Measurements from ENCODE around the gene SGPP2. TPM values are rescaled to one million over a fixed set of nuclear protein-coding genes. Genes with fewer than 3 reads are reported as not detected.
"Not testable (repeated sequence)": the region's sequence is repeated elsewhere in the genome, so short reads cannot be mapped to it uniquely, and the experiment has no call there.

Gene SGPP2
- polyA plus RNA-seq (ENCODE audit: insufficient read length), result 1.2 TPM

- no peak for DNase-seq (ENCODE audit: low read depth)
Observed at GRCh38 chr2:222424276-222424728, at the start of gene SGPP2. SGPP2 (plus strand) TSS chr2:222424543; CDS start chr2:222424603, 60 bp downstream.

GRCh38 chr2:222375798-222376197 lies 48.5 kb upstream of the SGPP2 start:
- no peak for DNase-seq (ENCODE audit: low read depth)

- no peak for DNase-seq (ENCODE audit: low read depth)
Observed at GRCh38 chr2:222380456-222380855, 43.9 kb upstream of the SGPP2 start.

- DNase-seq (ENCODE audit: low read depth), result no peak
Observed at GRCh38 chr2:222381566-222381965, 42.8 kb upstream of the SGPP2 start.

GRCh38 chr2:222383255-222383654 lies 41.1 kb upstream of the SGPP2 start:
- DNase-seq (ENCODE audit: low read depth), result no peak

GRCh38 chr2:222391743-222392285 lies 32.5 kb upstream of the SGPP2 start:
- no peak for DNase-seq (ENCODE audit: low read depth)

GRCh38 chr2:222393733-222394267 lies 30.5 kb upstream of the SGPP2 start:
- no peak for DNase-seq (ENCODE audit: low read depth)

GRCh38 chr2:222398446-222398885 lies 25.9 kb upstream of the SGPP2 start:
- no peak for DNase-seq (ENCODE audit: low read depth)

GRCh38 chr2:222399038-222399783 lies 25.1 kb upstream of the SGPP2 start:
- DNase-seq (ENCODE audit: low read depth), result no peak

GRCh38 chr2:222404151-222404905 lies 20.0 kb upstream of the SGPP2 start:
- DNase-seq (ENCODE audit: low read depth), result no peak

- no peak for DNase-seq (ENCODE audit: low read depth)
Observed at GRCh38 chr2:222408684-222409083, 15.7 kb upstream of the SGPP2 start.

- no peak for DNase-seq (ENCODE audit: low read depth)
Observed at GRCh38 chr2:222410534-222410933, 13.8 kb upstream of the SGPP2 start.

GRCh38 chr2:222412334-222412733 lies 12.0 kb upstream of the SGPP2 start:
- not testable (repeated sequence) for DNase-seq (ENCODE audit: low read depth)

- DNase-seq (ENCODE audit: low read depth), result no peak
Observed at GRCh38 chr2:222413295-222413911, 10.9 kb upstream of the SGPP2 start.

- DNase-seq (ENCODE audit: low read depth), result no peak
Observed at GRCh38 chr2:222418739-222419138, 5.6 kb upstream of the SGPP2 start.

GRCh38 chr2:222420508-222420907 lies 3.8 kb upstream of the SGPP2 start:
- no peak for DNase-seq (ENCODE audit: low read depth)

GRCh38 chr2:222421626-222422025 lies 2.7 kb upstream of the SGPP2 start:
- no peak for DNase-seq (ENCODE audit: low read depth)

GRCh38 chr2:222423186-222423585 lies 1.2 kb upstream of the SGPP2 start:
- DNase-seq (ENCODE audit: low read depth), result no peak

- DNase-seq (ENCODE audit: low read depth), result no peak
Observed at GRCh38 chr2:222423632-222424275, 589 bp upstream of the SGPP2 start.

GRCh38 chr2:222424729-222425671 lies 657 bp downstream of the SGPP2 start:
- no peak for DNase-seq (ENCODE audit: low read depth)

Data from forelimb muscle (tissue), 1 donor.